ENCODE results near the gene ATP6V1B1.

DNA sequence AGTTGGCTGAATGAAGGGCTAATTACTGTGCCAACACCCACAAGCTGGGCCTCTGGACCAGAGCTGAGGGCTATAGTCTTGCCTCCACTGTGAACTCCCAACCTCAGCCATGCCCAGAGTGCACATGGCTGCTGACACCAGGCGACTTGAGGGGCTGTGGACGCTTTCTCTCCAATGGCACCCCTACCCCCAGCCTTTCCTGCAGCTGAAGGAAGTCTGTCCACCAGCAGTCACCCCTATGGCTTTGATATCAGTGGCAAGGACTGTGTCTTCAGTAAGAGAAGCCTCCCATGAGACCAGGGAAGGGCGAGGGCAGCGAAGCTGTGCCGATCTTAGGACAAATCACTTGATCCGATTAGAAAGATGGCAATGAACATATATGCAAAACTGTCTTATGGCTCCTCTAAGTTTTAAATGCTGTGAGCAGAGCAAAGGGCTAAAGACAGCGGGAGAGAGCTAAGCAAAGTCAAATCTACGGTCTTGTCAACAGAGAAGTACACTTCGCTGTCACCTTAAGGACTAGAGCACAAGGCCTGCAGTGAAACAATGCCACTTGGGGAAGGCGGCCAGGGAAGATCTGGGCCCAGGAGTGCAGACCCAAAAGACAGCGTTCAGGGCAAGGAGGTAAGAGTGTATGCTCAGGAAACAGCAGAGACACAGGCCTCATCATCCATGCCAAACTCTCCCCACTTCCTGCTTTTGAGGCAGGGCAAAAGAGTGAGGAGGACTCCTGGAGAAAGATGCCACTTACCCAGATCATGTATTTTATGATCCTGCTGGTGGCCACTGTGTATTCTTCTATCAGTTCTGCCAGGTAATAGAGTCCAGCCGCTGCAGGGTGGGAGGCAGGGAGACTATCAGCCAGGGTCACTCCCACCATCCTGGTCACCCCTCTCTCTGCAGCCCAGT is 57.5 kb downstream of the ATP6V1B1 start:
- TF ChIP-seq POLR2A (IDR thresholded peaks at IDR 0.05; ENCODE audit: low read depth, low read length) (no peak), TAF1 (IDR thresholded peaks at IDR 0.05; ENCODE audit: borderline replicate concordance, low read depth, low read length) (no peak), POLR2AphosphoS5 (IDR thresholded peaks at IDR 0.05; ENCODE audit: low read depth, low read length) (no peak)

All from GM12892 (cell line).